ENCODE measurements around the gene AMOTL2.

Gene AMOTL2

GRCh38 chr3:134378818-134379217 lies 4.6 kb upstream of the AMOTL2 start:
- DNase-seq (ENCODE audit: low read depth in 2 of 2): no peak

GRCh38 chr3:134378384-134378783 lies 4.1 kb upstream of the AMOTL2 start:
- DNase-seq (ENCODE audit: low read depth in 2 of 2): no peak

GRCh38 chr3:134377896-134378295 lies 3.6 kb upstream of the AMOTL2 start:
- no peak for DNase-seq (ENCODE audit: low read depth in 2 of 2)

GRCh38 chr3:134376786-134377426 lies 2.7 kb upstream of the AMOTL2 start:
- no peak for DNase-seq (ENCODE audit: low read depth in 2 of 2)

GRCh38 chr3:134376385-134376765 lies 2.1 kb upstream of the AMOTL2 start:
- no peak for DNase-seq (ENCODE audit: low read depth in 2 of 2)

GRCh38 chr3:134375582-134376384 lies 1.5 kb upstream of the AMOTL2 start:
- DNase-seq (ENCODE audit: low read depth in 2 of 2): no peak

GRCh38 chr3:134374791-134375581 lies 739 bp upstream of the AMOTL2 start:
- DNase-seq (ENCODE audit: low read depth in 2 of 2): no peak

- no peak for DNase-seq (ENCODE audit: low read depth in 2 of 2)
Observed at GRCh38 chr3:134373271-134374104, 759 bp downstream of the AMOTL2 start.

GRCh38 chr3:134372396-134373270 lies 1.6 kb downstream of the AMOTL2 start:
- no peak for DNase-seq (ENCODE audit: low read depth in 2 of 2)

- no peak for DNase-seq (ENCODE audit: low read depth in 2 of 2)
Observed at GRCh38 chr3:134371542-134372324, 2.5 kb downstream of the AMOTL2 start.

GRCh38 chr3:134370611-134371531 lies 3.4 kb downstream of the AMOTL2 start:
- DNase-seq (ENCODE audit: low read depth in 2 of 2): no peak

GRCh38 chr3:134369861-134370596 lies 4.2 kb downstream of the AMOTL2 start:
- no peak for DNase-seq (ENCODE audit: low read depth in 2 of 2)

- DNase-seq (ENCODE audit: low read depth in 2 of 2): no peak
Observed at GRCh38 chr3:134369231-134369741, 5.0 kb downstream of the AMOTL2 start.

- DNase-seq (ENCODE audit: low read depth in 2 of 2): no peak
Observed at GRCh38 chr3:134368751-134369105, 5.5 kb downstream of the AMOTL2 start.

GRCh38 chr3:134367869-134368750 lies 6.1 kb downstream of the AMOTL2 start:
- DNase-seq (ENCODE audit: low read depth in 2 of 2): no peak

- no peak for DNase-seq (ENCODE audit: low read depth in 2 of 2)
Observed at GRCh38 chr3:134366928-134367811, 7.1 kb downstream of the AMOTL2 start.

Data from stimulated activated CD8-positive, alpha-beta memory T cell treated with anti-CD3 and anti-CD28 coated beads, Interleukin-15, amount 100 ng/mL, for 48 hours (primary cell).